Endothelial cell of umbilical vein (primary cell): Measurements from ENCODE around the gene NR4A3.

Experiments
- FOS ChIP-seq: IDR thresholded peaks from 2 replicates; pipeline ENCODE4 v1.6.1; 2011; ENCODE audit warnings: mild to moderate bottlenecking, low read length, moderate library complexity, borderline replicate concordance; ENCODE audit not compliant: insufficient read depth
- GATA2 ChIP-seq: IDR thresholded peaks from 2 replicates; pipeline ENCODE4 v1.7.0; 2011; ENCODE audit warnings: low read depth, mild to moderate bottlenecking, moderate library complexity, mixed read lengths, low read length; ENCODE audit not compliant: insufficient read length, insufficient read depth
- JUN ChIP-seq: IDR thresholded peaks from 2 replicates; pipeline ENCODE4 v1.6.1; 2011; ENCODE audit warnings: borderline replicate concordance, low read depth; ENCODE audit not compliant: insufficient read length, insufficient read depth
- POLR2A ChIP-seq: IDR thresholded peaks from 2 replicates; pipeline ENCODE4 v1.6.1; 2012; ENCODE audit warnings: low read depth, mild to moderate bottlenecking, control low read depth, low read length
- POLR2AphosphoS5 ChIP-seq: IDR thresholded peaks from 2 replicates; pipeline ENCODE4 v1.6.1; 2012; ENCODE audit warnings: low read depth, mild to moderate bottlenecking, control low read depth, low read length, moderate library complexity; ENCODE audit not compliant: insufficient read depth
- TF ChIP-seq, protein P1 (sequence below), 2 donors: IDR thresholded peaks; 1 replicate in 1 of 2; 2 replicates in 1 of 2; pipeline ENCODE4 v1.5.1; 2011; ENCODE audit warnings: low read length in 2 of 2, mild to moderate bottlenecking in 2 of 2, moderate library complexity in 2 of 2, control low read depth in 1 of 2, inconsistent platforms in 1 of 2, low read depth in 1 of 2; ENCODE audit not compliant: insufficient read depth in 1 of 2; ENCODE audit errors: extremely low read depth in 1 of 2

DNA sequence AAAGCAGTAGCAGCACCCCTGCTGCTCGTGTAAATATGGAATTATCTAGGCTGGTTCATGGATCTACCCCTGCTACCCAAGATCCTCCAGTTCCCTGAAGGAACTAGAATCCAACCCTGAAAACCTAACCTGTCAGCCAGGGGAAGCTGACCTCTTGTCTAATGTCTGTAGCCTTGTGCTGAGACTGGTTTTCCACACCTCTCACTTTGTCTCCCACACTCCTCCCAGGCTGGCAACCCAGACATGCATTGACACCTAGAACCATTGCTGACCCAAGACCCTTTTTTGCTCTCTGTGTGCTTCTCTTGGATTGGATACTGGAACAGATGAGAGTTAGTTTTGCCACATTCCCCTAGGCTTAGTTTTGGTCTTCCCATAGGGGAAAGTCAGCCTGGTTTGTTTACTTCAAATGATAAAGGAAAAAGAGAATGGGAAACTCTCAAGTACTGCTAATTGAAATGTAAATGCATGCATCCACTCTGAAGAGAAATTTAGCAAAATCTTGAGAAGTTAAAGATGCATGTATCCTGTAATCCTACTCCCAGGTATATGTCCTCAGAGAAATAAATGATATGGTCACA is 36.6 kb upstream of the NR4A3 start:
- TF ChIP-seq, protein P1, sequence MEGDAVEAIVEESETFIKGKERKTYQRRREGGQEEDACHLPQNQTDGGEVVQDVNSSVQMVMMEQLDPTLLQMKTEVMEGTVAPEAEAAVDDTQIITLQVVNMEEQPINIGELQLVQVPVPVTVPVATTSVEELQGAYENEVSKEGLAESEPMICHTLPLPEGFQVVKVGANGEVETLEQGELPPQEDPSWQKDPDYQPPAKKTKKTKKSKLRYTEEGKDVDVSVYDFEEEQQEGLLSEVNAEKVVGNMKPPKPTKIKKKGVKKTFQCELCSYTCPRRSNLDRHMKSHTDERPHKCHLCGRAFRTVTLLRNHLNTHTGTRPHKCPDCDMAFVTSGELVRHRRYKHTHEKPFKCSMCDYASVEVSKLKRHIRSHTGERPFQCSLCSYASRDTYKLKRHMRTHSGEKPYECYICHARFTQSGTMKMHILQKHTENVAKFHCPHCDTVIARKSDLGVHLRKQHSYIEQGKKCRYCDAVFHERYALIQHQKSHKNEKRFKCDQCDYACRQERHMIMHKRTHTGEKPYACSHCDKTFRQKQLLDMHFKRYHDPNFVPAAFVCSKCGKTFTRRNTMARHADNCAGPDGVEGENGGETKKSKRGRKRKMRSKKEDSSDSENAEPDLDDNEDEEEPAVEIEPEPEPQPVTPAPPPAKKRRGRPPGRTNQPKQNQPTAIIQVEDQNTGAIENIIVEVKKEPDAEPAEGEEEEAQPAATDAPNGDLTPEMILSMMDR (IDR thresholded peaks at IDR 0.05; ENCODE audit: extremely low read depth in 1 of 2, insufficient read depth in 1 of 2, low read depth in 1 of 2, low read length in 2 of 2) = no peak
- TF ChIP-seq POLR2A (no peak), JUN (no peak), POLR2AphosphoS5 (no peak), GATA2 (no peak), FOS (no peak)
